ENCODE data around the gene OR8H1.

- no peak for TF ChIP-seq CTCF (IDR thresholded peaks at IDR 0.05)
- TF ChIP-seq POLR2A (IDR thresholded peaks at IDR 0.05), result no peak
Observed at GRCh38 chr11:56296898-56297297, 4.8 kb upstream of the OR8H1 start.
